Keratinocyte (primary cell): Measurements from ENCODE around the gene GREB1. TPM values are rescaled to one million over a fixed set of nuclear protein-coding genes. Genes with fewer than 3 reads are reported as not detected.

Source experiments
- DNase-seq: peaks from one replicate; pipeline ENCODE4 v3.0.0-alpha.2; 2011; ENCODE audit warnings: low read depth, missing footprints, low spot score
- FAIRE-seq: peaks from 2 replicates; lab custom pipeline; 2011; peaks lifted over from hg19 to GRCh38; lab: Jason Lieb, UNC
- H2AFZ ChIP-seq: 2 replicates; pipeline ENCODE4 v1.6.0; 2012; ENCODE audit warnings: low read length, control low read depth, inconsistent platforms; ENCODE audit not compliant: control insufficient read depth
- H3K27ac ChIP-seq: 2 replicates; pipeline ENCODE4 v1.5.1; 2011; ENCODE audit warnings: low read length; ENCODE audit not compliant: control insufficient read depth, insufficient read depth
- H3K27me3 ChIP-seq: 3 replicates; pipeline ENCODE4 v1.6.0; 2011; ENCODE audit warnings: low read length; ENCODE audit not compliant: control insufficient read depth, insufficient read depth; ENCODE audit errors: extremely low read depth
- H3K36me3 ChIP-seq, 2 experiments: 2 replicates in 1 of 2; 3 replicates in 1 of 2; pipeline ENCODE4 v1.5.1; 2011; ENCODE audit warnings: low read length in 2 of 2, mild to moderate bottlenecking in 1 of 2; ENCODE audit not compliant: control insufficient read depth in 2 of 2, insufficient read depth in 2 of 2; ENCODE audit errors: extremely low read depth in 1 of 2
- H3K4me1 ChIP-seq: 3 replicates; pipeline ENCODE4 v1.5.1; 2011; ENCODE audit warnings: low read length; ENCODE audit not compliant: control insufficient read depth, insufficient read depth; ENCODE audit errors: extremely low read depth
- H3K4me2 ChIP-seq: 3 replicates; pipeline ENCODE4 v1.6.0; 2011; ENCODE audit warnings: low read depth, low read length; ENCODE audit not compliant: control insufficient read depth, insufficient read depth; ENCODE audit errors: extremely low read depth
- H3K4me3 ChIP-seq, 3 experiments: fragments of 200-600 bp in 1 of 3; sonication (generic) in 1 of 3; 2 replicates in 2 of 3; 3 replicates in 1 of 3; pipeline ENCODE4 v1.5.1; 2011 to 2016; ENCODE audit warnings: low read length in 3 of 3, mild to moderate bottlenecking in 3 of 3, control low read depth in 2 of 3, inconsistent platforms in 1 of 3, low read depth in 1 of 3, mixed read lengths in 1 of 3, mixed run types in 1 of 3, moderate library complexity in 1 of 3; ENCODE audit not compliant: control insufficient read depth in 2 of 3, insufficient read depth in 2 of 3; ENCODE audit errors: extremely low read depth in 1 of 3
- H3K79me2 ChIP-seq: 2 replicates; pipeline ENCODE4 v1.6.0; 2012; ENCODE audit warnings: low read length; ENCODE audit not compliant: control insufficient read depth, insufficient read depth
- H3K9ac ChIP-seq: 3 replicates; pipeline ENCODE4 v1.6.0; 2011; ENCODE audit warnings: low read length; ENCODE audit not compliant: control insufficient read depth, insufficient read depth; ENCODE audit errors: extremely low read depth
- H3K9me1 ChIP-seq: 3 replicates; pipeline ENCODE4 v1.6.0; 2011; ENCODE audit warnings: low read length; ENCODE audit not compliant: control insufficient read depth, insufficient read depth; ENCODE audit errors: extremely low read depth
- H3K9me3 ChIP-seq: 2 replicates; pipeline ENCODE4 v1.5.1; 2012; ENCODE audit warnings: low read depth, low read length; ENCODE audit not compliant: control insufficient read depth
- H4K20me1 ChIP-seq: 3 replicates; pipeline ENCODE4 v1.6.0; 2011; ENCODE audit warnings: low read length; ENCODE audit not compliant: control insufficient read depth, insufficient read depth; ENCODE audit errors: extremely low read depth
- EZH2 ChIP-seq: IDR thresholded peaks from one replicate; pipeline ENCODE4 v1.6.1; 2012; ENCODE audit warnings: inconsistent platforms, mild to moderate bottlenecking, low read length, moderate library complexity
- dilution Hi-C: fragments of 300-500 bp; cut with MboI; formaldehyde crosslinking; loops from one replicate; pipeline ENCODE4 v1.7.0; 2020; ENCODE audit warnings: low sequenced_read_pairs; ENCODE audit not compliant: extremely low pct_ligation_motif_present
- polyA plus RNA-seq, 5 experiments: library from polyadenylated mRNA; depleted of rRNA in 3 of 5; stranded (reverse) in 3 of 5; stranded (forward) in 1 of 5; unstranded in 1 of 5; fragments of >200 nt; gene quantifications; 1 replicate in 1 of 5; 2 replicates in 3 of 5; 3 replicates in 1 of 5; pipeline versions ENCODE4 v1.2.1 to v1.2.3, GENCODE V29; 2011 to 2012; ENCODE audit warnings: missing spikeins in 2 of 5, low read depth in 1 of 5, low replicate concordance in 1 of 5
- TF ChIP-seq, protein P1 (sequence below), 3 experiments: IDR thresholded peaks in 1 of 3; conservative IDR thresholded peaks in 1 of 3; optimal IDR thresholded peaks in 1 of 3; 2 replicates in 2 of 3; 3 replicates in 1 of 3; pipeline versions ENCODE3 to v1.5.1; 2011; ENCODE audit warnings: low read length in 3 of 3, mild to moderate bottlenecking in 3 of 3, moderate library complexity in 2 of 3, control low read depth in 1 of 3, inconsistent platforms in 1 of 3; ENCODE audit not compliant: insufficient read depth in 2 of 3; ENCODE audit errors: extremely low read depth in 1 of 3

The GREB1 gene
- polyA plus RNA-seq, 1 donor (not counting 4 experiments of a cell fraction or from before 2014, with no cell fraction given) = 0.13 TPM

DNA sequence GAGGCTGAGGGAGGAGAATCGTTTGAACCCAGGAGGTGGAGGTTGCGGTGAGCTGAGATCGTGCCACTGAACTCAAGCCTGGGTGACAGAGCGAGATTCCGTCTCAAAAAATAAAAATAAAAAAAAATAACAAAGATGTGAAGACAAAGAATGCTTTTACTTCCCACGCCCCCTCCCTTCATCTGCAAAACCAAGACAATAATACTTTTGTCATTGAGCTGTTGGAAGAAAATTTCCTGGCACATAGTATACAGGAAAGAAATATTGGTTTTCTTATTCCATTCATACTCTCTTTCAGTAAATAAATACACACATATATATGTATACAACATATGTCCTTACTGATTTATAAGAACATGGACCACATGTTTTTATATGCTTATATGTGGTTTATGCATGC, 12.2 kb downstream of the GREB1 start:
- TF ChIP-seq, protein P1, sequence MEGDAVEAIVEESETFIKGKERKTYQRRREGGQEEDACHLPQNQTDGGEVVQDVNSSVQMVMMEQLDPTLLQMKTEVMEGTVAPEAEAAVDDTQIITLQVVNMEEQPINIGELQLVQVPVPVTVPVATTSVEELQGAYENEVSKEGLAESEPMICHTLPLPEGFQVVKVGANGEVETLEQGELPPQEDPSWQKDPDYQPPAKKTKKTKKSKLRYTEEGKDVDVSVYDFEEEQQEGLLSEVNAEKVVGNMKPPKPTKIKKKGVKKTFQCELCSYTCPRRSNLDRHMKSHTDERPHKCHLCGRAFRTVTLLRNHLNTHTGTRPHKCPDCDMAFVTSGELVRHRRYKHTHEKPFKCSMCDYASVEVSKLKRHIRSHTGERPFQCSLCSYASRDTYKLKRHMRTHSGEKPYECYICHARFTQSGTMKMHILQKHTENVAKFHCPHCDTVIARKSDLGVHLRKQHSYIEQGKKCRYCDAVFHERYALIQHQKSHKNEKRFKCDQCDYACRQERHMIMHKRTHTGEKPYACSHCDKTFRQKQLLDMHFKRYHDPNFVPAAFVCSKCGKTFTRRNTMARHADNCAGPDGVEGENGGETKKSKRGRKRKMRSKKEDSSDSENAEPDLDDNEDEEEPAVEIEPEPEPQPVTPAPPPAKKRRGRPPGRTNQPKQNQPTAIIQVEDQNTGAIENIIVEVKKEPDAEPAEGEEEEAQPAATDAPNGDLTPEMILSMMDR (optimal IDR thresholded peaks at IDR 0.05 in 1 of 3, IDR thresholded peaks at IDR 0.05 in 1 of 3, conservative IDR thresholded peaks at IDR 0.05 in 1 of 3; ENCODE audit: extremely low read depth in 1 of 3, insufficient read depth in 2 of 3, low read length in 3 of 3) = no peak
- TF ChIP-seq EZH2 = no peak
- FAIRE-seq (no peak), DNase-seq (no peak)
- Histone ChIP-seq H3K9me3 (no peaks in the 10 kb centered on the region), H3K4me1 (no peaks in the 10 kb centered on the region), H3K9ac (no peak overlapping the region), H3K4me3 (no peak overlapping the region), H3K9me1 (no peaks in the 10 kb centered on the region), H3K27ac (no peak overlapping the region), H3K4me2 (no peak overlapping the region), H4K20me1 (no peaks in the 10 kb centered on the region), H3K79me2 (no peaks in the 10 kb centered on the region), H3K36me3 (no peaks in the 10 kb centered on the region), H2AFZ (no peak overlapping the region), H3K27me3 (peaks cover 20% of the 10 kb centered on the region)
- dilution Hi-C loops = no loop called here

DNA sequence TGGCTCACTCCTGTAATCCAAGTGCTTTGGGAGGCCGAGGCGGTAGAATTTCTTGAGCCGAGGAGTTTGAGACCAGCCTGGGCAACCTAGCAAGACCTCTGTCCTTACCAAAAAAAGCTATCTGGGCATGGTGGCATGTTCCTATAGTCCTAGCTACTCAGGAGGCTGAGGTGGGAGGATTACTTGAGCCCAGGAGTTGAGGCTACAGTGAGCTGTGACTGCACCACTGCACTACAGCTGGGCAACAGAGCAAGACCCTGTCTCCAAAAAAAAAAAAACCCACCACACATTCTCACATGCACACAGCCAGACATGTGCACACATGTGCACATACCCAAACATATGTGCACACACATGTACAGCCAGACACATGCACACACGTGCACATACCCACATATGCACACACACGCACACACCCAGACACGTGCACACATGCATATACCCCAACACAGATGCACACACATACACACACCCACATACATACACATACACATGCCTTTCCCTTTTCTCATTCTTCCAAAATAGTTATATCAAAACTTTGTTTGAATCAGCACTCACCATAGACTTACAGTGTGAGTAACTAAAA, 14.2 kb downstream of the GREB1 start:
- DNase-seq (no peak), FAIRE-seq (no peak)
- Histone ChIP-seq H3K4me1 (no peaks in the 10 kb centered on the region), H3K4me2 (no peak overlapping the region), H3K27ac (no peak overlapping the region), H3K4me3 (no peak overlapping the region), H2AFZ (no peak overlapping the region), H3K79me2 (no peaks in the 10 kb centered on the region), H3K9ac (no peak overlapping the region), H3K36me3 (no peaks in the 10 kb centered on the region), H3K9me1 (no peaks in the 10 kb centered on the region), H3K27me3 (peaks cover 8% of the 10 kb centered on the region), H4K20me1 (no peaks in the 10 kb centered on the region), H3K9me3 (no peaks in the 10 kb centered on the region)
- dilution Hi-C loops = no loop called here
- TF ChIP-seq EZH2 = no peak
- TF ChIP-seq, protein P1 (optimal IDR thresholded peaks at IDR 0.05 in 1 of 3, IDR thresholded peaks at IDR 0.05 in 1 of 3, conservative IDR thresholded peaks at IDR 0.05 in 1 of 3; ENCODE audit: extremely low read depth in 1 of 3, insufficient read depth in 2 of 3, low read length in 3 of 3) = no peak
